Measurements from ENCODE around the gene PPP1R2C.

DNA sequence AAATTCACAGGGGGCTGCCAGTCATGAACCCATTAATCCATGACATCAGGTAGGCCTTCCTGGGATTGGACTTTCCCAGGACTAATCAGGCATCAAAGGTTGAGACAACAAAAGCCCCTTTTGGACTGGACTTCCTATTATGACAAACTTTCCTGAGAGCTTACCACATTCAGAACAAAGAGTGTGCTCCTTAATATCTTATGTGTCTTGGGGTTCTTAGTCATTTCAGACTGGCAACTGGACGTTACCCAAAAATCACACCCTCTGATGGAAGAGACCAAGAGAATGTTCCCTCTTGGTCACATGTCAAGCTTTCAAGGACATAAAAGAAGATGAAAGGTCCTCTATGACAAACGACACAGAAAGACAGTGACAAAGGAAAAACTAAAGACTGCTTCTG is 31.6 kb upstream of the PPP1R2C start:
- TF ChIP-seq, protein P1, sequence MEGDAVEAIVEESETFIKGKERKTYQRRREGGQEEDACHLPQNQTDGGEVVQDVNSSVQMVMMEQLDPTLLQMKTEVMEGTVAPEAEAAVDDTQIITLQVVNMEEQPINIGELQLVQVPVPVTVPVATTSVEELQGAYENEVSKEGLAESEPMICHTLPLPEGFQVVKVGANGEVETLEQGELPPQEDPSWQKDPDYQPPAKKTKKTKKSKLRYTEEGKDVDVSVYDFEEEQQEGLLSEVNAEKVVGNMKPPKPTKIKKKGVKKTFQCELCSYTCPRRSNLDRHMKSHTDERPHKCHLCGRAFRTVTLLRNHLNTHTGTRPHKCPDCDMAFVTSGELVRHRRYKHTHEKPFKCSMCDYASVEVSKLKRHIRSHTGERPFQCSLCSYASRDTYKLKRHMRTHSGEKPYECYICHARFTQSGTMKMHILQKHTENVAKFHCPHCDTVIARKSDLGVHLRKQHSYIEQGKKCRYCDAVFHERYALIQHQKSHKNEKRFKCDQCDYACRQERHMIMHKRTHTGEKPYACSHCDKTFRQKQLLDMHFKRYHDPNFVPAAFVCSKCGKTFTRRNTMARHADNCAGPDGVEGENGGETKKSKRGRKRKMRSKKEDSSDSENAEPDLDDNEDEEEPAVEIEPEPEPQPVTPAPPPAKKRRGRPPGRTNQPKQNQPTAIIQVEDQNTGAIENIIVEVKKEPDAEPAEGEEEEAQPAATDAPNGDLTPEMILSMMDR (IDR thresholded peaks at IDR 0.05; ENCODE audit: control extremely low read depth in 1 of 3, insufficient read depth in 1 of 3, low read depth in 1 of 3, low read length in 3 of 3): no peak
- TF ChIP-seq YY1 (IDR thresholded peaks at IDR 0.05; ENCODE audit: low read depth, low read length): no peak
- TF ChIP-seq GABPA (IDR thresholded peaks at IDR 0.05; ENCODE audit: borderline replicate concordance, insufficient read depth, low read length): no peak
- TF ChIP-seq TAF1 (IDR thresholded peaks at IDR 0.05; ENCODE audit: low read depth, low read length): no peak
- TF ChIP-seq TAF7 (optimal IDR thresholded peaks at IDR 0.05; ENCODE audit: borderline replicate concordance, low read depth, low read length): no peak
- no peak for TF ChIP-seq POLR2A (IDR thresholded peaks at IDR 0.05; ENCODE audit: control extremely low read depth in 1 of 2, low read depth in 2 of 2, low read length in 2 of 2)
- no peak for TF ChIP-seq CHD1 (IDR thresholded peaks at IDR 0.05; ENCODE audit: low read depth, low read length)
- TF ChIP-seq POLR2AphosphoS5 (IDR thresholded peaks at IDR 0.05; ENCODE audit: low read depth, low read length): no peak
- no peak for TF ChIP-seq FOSL1 (IDR thresholded peaks at IDR 0.05; ENCODE audit: insufficient read depth, low read depth, low read length)
